HG03039 (cell line): ENCODE results near the gene SCRN2.

Experiments
- ATAC-seq: cut with Tn5 transposase; IDR thresholded peaks from one replicate; pipeline ENCODE4 v1.9.1; 2021; ENCODE audit warnings: mild to moderate bottlenecking, moderate library complexity; ENCODE audit not compliant: unreplicated experiment

Gene SCRN2

DNA sequence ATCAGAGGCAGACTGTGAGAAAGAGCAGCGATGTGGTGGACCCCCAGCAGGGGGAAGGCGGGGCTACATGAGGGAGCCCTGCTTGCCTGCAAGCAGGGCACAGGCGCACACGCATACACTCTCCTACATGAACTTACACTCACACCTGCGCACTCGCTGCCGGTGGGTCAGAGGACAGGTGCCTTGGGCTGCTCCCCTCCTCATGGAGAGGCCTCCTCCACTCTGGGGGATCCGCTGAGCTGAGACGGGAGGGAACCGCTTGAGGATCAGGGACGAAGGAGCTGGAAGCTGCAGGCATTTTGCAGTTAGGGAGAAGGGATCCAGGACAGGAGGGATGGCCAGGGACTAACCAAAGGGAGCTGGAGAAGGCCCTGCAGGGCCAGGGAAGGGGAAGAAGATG, 33.7 kb downstream of the SCRN2 start:
- ATAC-seq, result no peak

DNA sequence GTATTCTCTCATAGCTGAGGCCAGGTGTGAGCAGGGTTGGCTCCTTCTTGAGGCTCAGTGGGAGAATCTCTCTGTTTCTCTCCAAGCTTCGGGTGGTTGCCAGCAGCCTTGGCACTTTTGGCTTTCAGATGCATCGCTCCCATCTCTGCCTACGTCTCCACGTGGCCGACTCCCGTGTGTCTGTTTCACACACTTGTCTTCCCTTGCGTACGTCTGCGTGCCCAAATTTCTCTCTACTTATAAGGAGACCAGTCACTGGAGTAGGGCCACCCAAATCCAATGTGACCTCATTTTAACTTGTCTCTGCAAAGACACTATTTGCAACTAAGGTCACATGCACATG, 34.2 kb downstream of the SCRN2 start:
- ATAC-seq, result no peak

DNA sequence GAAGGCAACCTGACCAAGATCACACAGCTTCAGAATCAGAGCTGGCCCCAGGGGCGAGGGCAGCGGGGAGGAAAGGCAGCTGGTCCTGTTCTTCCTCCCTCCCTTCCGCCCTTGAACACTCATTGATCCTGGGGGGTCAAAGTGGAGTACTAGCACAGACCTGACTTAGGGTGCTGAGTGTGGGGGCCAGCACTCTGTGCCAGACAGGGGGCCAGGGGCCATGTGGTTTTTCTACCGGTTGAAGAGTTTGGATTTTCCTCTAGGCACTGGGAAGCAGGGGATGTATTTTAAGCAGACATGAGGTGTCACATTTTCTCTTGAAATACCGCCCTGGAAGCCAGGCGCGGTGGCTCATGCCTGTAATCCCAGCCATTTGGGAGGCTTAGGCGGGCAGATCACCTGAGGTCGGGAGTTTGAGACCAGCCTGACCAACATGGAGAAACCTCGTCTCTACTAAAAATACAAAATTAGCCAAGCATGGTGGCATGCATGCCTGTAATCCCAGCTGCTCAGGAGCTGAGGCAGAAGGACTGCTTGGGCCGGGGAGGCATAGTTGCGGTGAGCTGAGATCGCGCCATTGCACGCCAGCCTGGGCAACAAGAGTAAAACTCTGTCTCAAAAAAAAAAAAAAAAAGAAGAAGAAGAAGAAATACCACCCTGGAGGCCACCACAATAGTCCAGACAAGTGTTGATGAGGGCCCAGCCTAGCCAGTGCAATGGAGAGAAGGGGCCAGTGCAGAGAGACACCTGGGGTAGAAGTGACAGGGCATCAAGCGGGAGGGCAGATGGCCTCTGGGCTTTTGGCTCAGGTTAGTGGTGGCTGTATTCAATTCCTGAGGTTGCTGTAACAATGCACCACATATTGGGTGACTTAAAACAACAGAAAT, 34.8 kb downstream of the SCRN2 start:
- ATAC-seq, result no peak

DNA sequence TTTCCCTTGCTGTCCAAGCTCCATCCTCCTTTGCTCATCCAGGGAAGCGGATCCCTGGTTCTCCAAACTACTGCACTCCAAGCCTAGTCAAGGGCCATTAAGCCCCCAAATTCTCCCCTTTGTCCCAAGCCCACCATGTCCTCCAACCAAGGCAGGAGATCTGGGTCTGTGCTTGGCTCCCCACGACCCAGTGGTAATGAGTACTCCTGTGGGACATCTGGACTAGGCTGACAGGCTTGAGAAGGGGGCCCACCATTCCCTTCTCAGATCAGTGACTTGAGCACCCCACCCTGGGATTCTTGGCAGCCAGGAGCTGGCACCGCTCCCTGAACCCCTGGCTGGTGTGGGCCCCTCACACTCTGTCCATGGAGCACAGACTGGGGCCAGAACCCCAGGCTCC, 36.6 kb downstream of the SCRN2 start:
- ATAC-seq, result no peak

DNA sequence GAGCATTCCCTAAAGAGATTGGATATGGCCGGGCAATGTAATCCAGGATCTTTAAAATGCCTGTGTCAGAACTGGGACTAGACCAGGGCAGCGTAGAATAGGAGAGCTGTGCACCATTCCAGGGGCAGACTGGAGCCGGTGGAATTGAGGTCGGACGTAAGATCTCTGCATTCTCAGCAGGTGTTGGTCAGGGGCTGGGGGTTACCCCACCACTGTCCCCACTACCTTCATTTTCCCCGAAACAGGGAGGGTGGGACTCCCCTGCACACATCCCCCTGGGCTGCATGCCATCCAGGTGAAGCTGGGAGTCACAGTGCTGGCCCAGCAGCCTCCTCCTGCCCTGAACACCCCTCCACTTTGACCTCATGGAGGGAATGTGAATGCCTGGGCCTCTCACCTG, 37.3 kb downstream of the SCRN2 start:
- ATAC-seq, result no peak

DNA sequence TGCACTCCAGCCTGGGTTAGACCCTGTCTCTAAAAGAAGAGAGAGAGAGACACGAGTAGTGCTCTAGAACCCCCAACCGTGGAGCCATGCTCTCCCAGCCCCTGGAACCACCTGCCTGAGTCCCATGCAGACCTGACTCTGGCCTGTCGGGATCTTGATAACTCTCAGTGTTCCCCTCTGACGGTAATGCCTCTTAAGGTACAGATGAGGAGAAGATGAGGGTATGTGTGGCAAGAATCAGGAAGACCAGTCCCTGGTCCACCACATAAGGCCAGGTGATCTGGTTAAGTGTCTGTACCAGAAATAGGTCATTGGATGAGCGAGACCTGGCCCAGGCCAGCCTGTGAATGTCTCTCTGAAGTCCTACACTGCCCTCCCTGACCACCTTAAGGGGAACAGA, 37.9 kb downstream of the SCRN2 start:
- no peak for ATAC-seq

DNA sequence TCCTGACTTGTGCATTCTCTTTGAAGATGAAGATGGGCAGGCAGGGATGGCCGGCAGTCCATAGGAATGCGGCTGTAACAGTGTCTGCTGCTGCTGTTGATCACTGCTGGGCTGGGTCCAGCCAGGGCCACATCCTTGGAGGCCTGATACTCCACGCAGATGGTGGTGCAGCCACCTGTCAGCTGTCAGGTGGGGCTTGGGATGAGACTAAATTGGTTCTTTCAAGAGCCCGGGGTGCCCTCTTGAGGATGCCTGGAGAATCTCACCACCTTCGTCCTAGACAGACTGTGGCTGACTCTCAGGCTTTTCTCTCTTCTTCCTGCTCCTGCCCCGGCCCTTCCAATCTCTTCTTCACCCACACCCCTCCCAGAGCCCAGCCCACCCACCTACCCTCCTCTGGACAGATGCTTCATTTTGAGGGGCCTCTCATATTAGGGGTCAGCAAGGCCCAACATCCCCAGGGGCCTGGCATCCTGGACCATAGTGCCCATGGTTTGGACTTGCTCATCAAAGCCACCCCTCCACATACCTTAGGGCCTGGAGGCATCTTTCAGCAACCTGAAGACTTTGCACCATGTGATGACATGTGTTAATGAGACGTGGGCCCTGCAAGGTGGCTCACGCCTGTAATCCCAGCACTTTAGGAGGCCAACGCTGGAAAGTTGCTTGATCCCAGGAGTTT, 38.6 kb downstream of the SCRN2 start:
- ATAC-seq, result no peak

DNA sequence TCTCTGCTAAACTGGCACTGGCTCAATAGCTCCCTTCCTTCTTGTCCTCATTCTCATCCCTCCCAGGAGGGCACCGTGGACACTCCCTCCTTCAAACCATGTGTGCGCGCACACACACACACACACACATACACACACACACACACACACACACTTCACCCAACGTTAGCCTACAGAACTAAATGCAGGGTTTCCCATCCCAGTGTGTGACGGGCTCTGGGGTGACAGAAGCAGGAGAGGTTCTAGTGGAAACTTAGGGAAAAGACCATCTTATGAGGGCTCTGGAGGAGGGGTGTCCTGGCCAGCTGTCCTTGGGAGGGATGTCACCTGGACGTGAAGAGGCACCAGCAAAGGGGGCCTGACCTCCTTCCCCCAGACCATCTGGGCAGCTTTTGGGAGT, 39.2 kb downstream of the SCRN2 start:
- no peak for ATAC-seq

DNA sequence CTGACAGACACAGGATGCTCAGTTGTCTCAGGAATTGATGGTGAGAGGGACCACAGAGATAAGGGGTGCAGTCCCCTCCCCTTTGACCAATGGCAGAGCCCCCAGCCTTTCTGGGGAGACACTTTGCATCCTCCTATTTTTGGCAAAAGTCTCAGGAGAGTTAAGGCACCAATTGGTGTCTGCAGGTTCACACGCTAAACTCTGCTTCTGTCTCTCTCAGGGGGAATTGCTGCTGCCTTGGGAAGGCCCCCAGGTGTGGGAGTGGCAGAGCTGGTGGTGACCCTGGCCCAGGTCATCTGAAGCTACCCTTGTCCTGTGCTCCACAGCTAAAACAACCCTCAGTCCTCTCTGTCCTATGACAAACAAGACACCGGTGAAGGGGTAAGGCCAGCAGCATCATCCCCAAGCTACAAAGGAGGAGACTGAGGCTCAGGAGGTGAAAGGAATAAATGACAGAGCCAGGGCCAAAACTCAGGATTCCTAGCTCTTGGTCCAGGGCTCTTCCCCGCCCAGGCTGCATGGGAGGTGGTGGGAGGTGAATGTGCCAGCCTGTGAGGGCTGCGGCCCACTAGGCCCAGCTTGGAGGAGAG, 39.8 kb downstream of the SCRN2 start:
- no peak for ATAC-seq

DNA sequence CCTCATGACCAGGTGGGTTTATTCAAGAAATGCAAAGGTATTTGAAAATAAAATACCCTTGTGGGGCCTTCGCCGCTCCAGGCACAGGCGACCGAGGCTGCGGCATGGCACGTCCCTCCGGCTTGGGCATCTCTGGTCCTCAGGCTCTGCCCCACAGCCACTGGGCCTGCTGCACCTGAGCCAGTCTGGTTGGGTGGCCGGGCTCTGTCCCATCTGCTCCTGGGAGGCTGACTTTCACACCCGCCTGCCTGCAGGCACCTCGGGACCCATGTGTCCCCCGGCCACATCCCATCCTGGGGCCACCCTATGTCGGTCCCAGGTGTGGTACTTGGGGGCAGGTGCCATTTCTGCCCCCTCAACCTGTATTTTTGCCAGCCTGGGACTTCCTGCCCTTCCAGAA, 40.4 kb downstream of the SCRN2 start:
- no peak for ATAC-seq

DNA sequence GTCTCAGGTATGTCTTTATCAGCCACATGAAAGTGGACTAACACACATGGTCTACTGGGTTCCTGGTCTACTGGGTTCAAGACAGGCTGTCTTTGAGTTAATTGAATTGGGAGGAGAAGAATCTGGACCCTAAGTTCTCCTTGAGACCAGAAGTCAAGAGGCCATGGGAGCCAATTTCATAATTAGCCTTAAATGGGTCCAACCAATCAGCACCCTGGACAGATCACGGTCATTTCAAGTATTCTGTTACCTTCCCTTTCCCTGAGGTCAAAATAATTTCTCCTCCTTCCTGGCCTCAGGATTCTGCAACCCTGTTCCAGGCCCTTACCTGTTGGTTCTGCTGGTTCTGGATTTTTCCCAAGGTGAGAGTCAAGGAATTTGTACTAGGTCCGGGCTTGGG, 43.3 kb downstream of the SCRN2 start:
- no peak for ATAC-seq

DNA sequence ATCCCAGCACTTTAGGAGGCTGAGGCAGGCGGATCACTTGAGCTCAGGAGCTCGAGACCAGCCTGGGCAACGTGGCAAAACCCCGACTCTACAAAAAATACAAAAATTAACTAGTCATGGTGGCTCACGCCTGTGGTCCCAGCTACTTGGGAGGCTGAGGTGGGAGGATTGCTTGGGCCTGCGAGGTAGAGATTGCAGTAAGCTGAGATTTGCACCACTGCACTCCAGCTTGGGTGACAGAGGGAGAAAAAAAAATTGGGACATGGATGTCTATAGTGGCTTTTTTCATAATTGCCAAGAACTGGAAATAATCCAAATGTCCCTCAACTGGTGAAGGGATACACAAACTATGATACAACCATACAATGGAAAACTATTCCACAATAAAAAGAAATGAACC, 48.1 kb downstream of the SCRN2 start:
- ATAC-seq, result no peak

DNA sequence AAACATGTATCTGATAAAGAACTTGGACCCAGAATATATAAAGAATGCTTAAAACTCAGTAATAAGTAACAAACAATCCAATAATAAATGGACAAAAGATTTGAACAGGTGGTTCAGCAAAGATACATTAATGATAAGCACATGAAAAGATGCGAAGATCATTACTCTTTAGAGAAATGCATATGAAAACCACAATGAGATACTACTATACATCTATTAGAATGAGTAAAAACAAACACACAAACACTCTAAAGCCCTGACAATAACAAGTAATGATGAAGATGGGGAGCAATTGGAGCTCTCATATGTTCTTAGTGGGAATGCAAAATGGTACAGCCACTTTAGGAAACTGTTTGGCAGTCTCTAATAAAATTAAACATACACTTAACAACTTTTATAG, 48.6 kb downstream of the SCRN2 start:
- ATAC-seq, result no peak

DNA sequence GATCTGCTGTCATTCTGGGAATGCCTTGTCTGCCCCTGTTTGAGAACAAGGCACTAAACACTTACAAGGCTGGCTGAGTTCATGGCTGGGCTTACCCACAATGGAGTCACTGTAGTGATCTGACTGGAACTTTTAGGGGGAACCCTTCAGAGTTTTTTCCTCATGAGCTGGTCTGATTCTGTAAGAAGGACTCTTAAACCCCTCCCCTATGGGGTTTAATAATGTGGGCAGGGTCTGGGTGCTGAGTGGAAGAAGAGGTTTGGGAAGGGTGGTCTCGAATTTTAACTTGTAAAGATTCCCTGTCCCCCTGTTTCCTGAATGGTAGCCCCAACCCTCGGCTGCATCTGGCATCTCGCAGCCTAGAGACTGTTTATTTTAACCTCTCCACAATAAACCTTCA, 50.0 kb downstream of the SCRN2 start:
- ATAC-seq, result no peak

DNA sequence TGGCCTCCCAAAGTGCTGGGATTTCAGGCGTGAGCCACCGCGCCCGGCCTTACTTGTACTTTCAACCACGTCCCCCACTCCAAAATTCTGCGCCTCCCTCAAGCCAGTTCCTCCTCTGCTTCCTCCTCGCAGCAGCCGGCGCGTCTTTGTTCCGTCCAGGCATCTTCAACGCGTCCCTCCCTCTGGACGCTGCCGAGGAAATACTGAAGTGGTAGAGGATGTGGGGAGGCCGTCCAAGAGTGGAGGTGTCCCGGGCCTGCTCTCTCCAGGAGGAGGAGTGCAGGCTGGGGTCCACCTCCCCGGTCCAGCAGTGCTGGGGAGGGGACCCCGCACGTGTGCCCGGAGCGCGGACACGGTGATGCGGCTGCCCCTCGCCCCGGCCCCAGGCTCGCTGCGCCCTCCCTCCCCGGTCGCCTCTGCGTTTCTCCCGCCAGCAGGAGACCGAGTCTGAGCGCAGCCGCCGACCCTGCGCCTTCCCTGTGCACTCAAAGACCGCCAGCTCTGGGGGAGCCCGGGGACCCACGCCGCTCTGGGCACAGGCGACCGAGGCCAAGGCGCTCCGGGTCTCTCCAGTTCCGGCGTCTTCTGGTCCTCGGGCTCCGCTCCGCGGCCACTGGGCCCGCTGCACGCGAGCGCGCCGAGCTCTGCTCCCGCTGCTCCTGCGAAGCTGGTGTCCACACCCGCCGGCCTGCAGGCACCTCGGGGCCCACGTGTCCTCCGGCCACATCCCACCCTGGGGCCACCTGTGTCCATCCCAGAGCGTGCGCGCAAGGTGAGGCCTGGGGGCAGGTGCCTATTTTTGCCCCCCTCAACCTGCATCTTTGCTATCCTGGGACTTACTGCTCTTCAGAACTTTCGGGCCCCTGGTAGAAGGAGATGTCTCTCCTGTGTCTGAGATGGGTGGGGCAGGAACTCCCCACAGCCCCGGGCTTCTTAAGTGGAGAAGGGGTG, 51.2 kb downstream of the SCRN2 start:
- no peak for ATAC-seq
